ENCODE measurements around the gene RAD51B.

GRCh38 chr14:68413509-68413908, 593.9 kb downstream of the RAD51B start:
- TF ChIP-seq POLR2A (IDR thresholded peaks at IDR 0.05; ENCODE audit: low read depth, low read length): no peak
- no peak for TF ChIP-seq POLR2AphosphoS5 (IDR thresholded peaks at IDR 0.05; ENCODE audit: low read depth, low read length)
- no peak for TF ChIP-seq SPI1 (IDR thresholded peaks at IDR 0.05; ENCODE audit: low read depth, low read length)
- no peak for TF ChIP-seq TAF1 (IDR thresholded peaks at IDR 0.05; ENCODE audit: low read depth, low read length)
- no peak for TF ChIP-seq POU2F2 (IDR thresholded peaks at IDR 0.05; ENCODE audit: low read depth, low read length)

All from GM12891 (cell line).